ENCODE results near the gene AVPR1B. TPM values are rescaled to one million over a fixed set of nuclear protein-coding genes. Genes with fewer than 3 reads are reported as not detected.

Gene AVPR1B
- total and polyA plus RNA-seq, 2 of the 13 experiments (the other 11 are each of a cell fraction or from before 2014, with no cell fraction given), result 0.05 TPM; not detected in 1

GRCh38 chr1:206125346-206125745 lies 8.2 kb upstream of the AVPR1B start:
- no peak overlapping the region for H3K27ac ChIP-seq (ENCODE audit: extremely low read length, insufficient read depth, low read length)
- intact Hi-C loops (cut with micrococcal nuclease; ENCODE audit: unreplicated experiment), result no loop called here
- ChIA-PET POLR2A (no interaction called here), CTCF (ENCODE audit: low intra/inter-chr PET ratio, low total read pairs) (no interaction called here)
- H3K4me3 ChIP-seq (replicated peaks in 1 of 3; ENCODE audit: insufficient read depth in 1 of 3, low read depth in 2 of 3, low read length in 3 of 3), result no peak overlapping the region
- no peak overlapping the region for H3K9ac ChIP-seq (ENCODE audit: insufficient read depth, low read depth, low read length)
- peaks cover 0 to 25% of the 10 kb centered on the region in 2 experiments; a peak in 3 of 5 replicates for H3K27me3 ChIP-seq (ENCODE audit: control insufficient read depth in 1 of 2, insufficient read depth in 2 of 2, low read length in 2 of 2)
- H3K4me2 ChIP-seq (ENCODE audit: low read depth, low read length), result no peak overlapping the region
- H3K79me2 ChIP-seq (ENCODE audit: insufficient read depth, low read length), result no peaks in the 10 kb centered on the region
- ATAC-seq (no peak), DNase-seq (ENCODE audit: low spot score) (no peak), FAIRE-seq (no peak)
- H4K20me1 ChIP-seq (ENCODE audit: insufficient read depth, low read length), result no peaks in the 10 kb centered on the region
- WGBS (ENCODE audit: low lambda C conversion rate), result 75% methylated on average over 1 of the region's 1 CpG
- H2AFZ ChIP-seq (ENCODE audit: low read length), result no peak overlapping the region
- BruUV-seq (replicated peaks), result no TSS peak
- TF ChIP-seq STAG1 (CRISPR knock-in tag; IDR thresholded peaks at IDR 0.05), result no peak
- TF ChIP-seq PRPF4 (IDR thresholded peaks at IDR 0.05; ENCODE audit: low read depth, low read length, poor library complexity, severe bottlenecking), result no peak
- TF ChIP-seq ZNF749 (CRISPR knock-in tag; IDR thresholded peaks at IDR 0.05; ENCODE audit: borderline replicate concordance), result no peak
- TF ChIP-seq IRF1 (CRISPR knock-in tag; IDR thresholded peaks at IDR 0.05; ENCODE audit: low read depth), result no peak
- no peak for TF ChIP-seq ZNF83 (CRISPR knock-in tag; IDR thresholded peaks at IDR 0.05; ENCODE audit: borderline replicate concordance)
- no peak for TF ChIP-seq HIVEP1 (CRISPR knock-in tag; IDR thresholded peaks at IDR 0.05)
- no peak for TF ChIP-seq RFXAP (CRISPR knock-in tag; IDR thresholded peaks at IDR 0.05; ENCODE audit: borderline replicate concordance)
- TF ChIP-seq CREB3 (CRISPR knock-in tag; IDR thresholded peaks at IDR 0.05), result no peak
- no peak for TF ChIP-seq THAP7 (CRISPR knock-in tag; IDR thresholded peaks at IDR 0.05)
- no peak for TF ChIP-seq ZBTB34 (CRISPR knock-in tag; IDR thresholded peaks at IDR 0.05)
- TF ChIP-seq ARNTL (CRISPR knock-in tag; IDR thresholded peaks at IDR 0.05), result no peak
- no peak for TF ChIP-seq SRSF4 (IDR thresholded peaks at IDR 0.05; ENCODE audit: low read depth, low read length, poor library complexity, severe bottlenecking)
- no peaks in the 10 kb centered on the region for H3K4me1 ChIP-seq (ENCODE audit: insufficient read depth, low read length)
- in situ Hi-C loops (cut with HindIII; ENCODE audit: extremely low pct_ligation_motif_present, low pct_unique_long_range_greater_than_20kb), result no loop called here
- no peaks in the 10 kb centered on the region for H3K36me3 ChIP-seq (replicated peaks in 1 of 2; ENCODE audit: control insufficient read depth in 1 of 2, insufficient read depth in 2 of 2, low read length in 2 of 2)
- H3K9me3 ChIP-seq (ENCODE audit: low read length), result peaks cover 18% of the 10 kb centered on the region
